ENCODE measurements around the gene ARHGAP8.

DNA sequence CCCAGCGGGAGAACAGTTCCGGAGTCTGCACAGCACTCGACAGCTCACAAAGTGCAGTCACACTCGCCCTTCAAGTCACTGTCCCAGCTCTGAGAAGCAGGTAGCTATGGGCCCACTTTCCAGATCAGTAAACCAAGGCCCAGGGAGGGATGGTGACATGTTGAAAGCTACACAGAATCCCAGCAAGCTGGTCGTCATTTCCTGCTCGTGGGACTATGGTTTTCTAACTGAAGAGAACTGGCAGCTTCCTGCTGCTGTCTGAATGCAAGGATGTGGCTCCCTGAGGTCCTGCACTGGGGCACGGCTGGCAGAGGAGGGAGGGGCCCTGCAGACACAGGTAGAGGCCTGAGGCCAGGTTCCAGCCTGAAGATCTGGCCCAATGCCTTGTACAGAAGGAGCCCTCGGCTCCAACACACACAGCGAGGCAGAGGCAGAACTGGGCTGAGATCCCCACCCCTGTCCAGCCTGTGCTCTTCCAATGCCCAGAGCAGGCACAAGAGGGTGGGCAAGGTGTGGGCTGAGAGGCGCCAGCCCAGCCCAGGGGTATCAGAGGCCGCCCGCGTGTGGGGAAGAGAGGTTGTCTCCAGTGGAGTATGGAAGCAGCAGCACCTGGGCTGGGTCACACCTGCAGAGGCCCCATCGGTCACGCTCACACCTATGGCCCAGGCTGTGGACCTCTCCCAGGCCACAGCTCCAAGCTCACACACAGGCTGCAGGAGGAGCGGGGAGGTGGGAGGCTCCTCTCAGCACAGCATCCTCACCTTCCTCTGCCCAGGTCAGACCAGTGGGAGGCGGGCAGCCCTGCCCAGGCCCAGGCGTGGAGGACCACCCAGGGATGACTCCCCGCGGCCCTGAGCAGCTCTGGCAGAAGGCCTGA is 138.3 kb downstream of the ARHGAP8 start:
- TF ChIP-seq, protein P1, sequence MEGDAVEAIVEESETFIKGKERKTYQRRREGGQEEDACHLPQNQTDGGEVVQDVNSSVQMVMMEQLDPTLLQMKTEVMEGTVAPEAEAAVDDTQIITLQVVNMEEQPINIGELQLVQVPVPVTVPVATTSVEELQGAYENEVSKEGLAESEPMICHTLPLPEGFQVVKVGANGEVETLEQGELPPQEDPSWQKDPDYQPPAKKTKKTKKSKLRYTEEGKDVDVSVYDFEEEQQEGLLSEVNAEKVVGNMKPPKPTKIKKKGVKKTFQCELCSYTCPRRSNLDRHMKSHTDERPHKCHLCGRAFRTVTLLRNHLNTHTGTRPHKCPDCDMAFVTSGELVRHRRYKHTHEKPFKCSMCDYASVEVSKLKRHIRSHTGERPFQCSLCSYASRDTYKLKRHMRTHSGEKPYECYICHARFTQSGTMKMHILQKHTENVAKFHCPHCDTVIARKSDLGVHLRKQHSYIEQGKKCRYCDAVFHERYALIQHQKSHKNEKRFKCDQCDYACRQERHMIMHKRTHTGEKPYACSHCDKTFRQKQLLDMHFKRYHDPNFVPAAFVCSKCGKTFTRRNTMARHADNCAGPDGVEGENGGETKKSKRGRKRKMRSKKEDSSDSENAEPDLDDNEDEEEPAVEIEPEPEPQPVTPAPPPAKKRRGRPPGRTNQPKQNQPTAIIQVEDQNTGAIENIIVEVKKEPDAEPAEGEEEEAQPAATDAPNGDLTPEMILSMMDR (IDR thresholded peaks at IDR 0.05) = no peak
- TF ChIP-seq POLR2A (IDR thresholded peaks at IDR 0.05) = no peak
